Tongue (tissue), 2 donors: ENCODE results near the gene ITLN1. TPM values are rescaled to one million over a fixed set of nuclear protein-coding genes. Genes with fewer than 3 reads are reported as not detected.
A peak's percentile ranks its signal among the peaks of the same experiment; 100 is the strongest.
"Not testable (repeated sequence)": the region's sequence is repeated elsewhere in the genome, so short reads cannot be mapped to it uniquely, and the experiment has no call there.

Experiments used
- DNase-seq: peaks from one replicate; pipeline ENCODE4 v3.0.0-alpha.2; 2015
- total RNA-seq: library from RNA; depleted of rRNA; stranded (reverse); fragments of >200 nt; gene quantifications from one replicate; pipeline ENCODE4 v1.2.3, GENCODE V29; 2014

Gene ITLN1
- total RNA-seq, 1 donor from 2014 or later = 0.62 TPM

DNA sequence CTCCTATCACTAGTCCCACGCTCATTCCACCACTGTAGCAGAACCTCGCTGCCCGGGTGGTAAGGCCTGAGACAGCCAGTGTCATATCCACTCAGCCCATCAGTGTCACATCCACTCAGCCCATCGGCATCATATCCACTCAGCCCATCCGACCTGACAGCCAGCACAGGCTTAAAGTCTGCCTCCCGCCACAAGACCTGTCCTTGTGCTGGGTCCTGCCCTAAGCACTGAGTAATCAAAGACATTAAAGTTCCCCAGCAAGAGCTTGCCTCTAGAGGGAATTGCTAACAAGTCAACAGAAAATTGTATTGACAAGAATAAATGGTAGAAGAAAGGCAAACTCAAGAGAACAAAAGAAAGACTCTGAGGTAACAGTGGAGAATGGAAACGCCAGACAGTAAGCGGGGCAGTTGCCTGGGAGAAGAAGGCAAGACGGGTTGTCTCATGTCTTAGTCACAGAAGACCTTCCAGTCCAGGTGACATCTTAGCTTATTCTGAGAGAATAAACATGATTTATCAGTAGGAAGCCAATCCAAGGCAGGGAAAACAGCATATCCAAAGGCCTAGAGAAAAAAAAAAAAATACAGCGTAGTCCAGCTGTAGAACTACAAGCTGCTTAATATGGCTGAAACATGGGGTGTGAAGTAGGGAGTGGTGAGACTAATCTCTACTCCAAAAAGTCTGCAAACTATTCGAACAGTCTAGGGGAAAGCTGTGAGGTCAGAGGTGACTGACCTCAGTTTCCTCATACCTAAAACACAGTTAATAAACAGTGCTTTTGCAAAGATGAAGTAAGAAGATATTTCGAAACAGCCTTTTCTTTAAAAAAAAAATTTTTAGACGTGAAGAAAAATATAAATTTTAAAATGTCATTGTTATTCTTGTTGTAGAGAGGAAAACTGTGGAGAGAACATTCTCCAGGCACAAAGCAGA, 1.1 kb downstream of the ITLN1 start:
- DNase-seq = no peak

DNA sequence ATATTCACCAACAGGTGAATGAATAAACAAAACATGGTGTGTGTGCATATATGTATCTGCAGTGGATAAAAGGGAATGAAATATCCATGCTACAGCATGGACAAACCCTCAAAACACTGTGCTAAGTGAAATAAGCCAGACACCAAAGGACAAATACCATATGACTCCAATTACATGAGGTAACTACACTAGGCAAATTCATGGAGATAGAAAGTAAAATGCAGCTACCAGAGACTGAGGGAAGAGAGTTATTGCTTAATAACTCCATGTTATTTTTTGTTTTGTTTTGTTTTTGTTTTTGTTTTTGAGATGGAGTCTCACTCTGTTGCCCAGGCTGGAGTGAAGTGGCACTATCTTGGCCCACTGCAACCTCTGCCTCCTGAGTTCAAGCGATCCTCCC, 2.4 kb downstream of the ITLN1 start:
- peak; percentile 11 for DNase-seq

DNA sequence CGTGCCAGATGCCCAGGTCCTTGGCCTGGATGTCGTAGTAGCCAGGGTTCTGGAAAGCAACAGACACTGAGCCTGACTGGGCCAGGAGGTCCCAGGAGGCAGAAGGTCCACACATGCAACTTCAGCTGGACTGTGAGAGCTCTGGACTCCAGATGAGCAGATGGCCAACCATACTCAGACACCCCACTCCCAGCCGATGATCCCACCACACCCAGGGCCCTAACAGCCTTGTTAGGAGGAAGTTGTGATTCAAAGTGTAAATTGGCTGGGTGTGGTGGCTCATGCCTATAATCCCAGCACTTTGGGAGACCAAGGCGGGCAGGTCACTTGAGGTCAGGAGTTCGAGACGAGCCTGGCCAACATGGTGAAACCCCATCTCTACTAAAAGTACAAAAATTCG, 3.7 kb downstream of the ITLN1 start:
- not testable (repeated sequence) for DNase-seq

DNA sequence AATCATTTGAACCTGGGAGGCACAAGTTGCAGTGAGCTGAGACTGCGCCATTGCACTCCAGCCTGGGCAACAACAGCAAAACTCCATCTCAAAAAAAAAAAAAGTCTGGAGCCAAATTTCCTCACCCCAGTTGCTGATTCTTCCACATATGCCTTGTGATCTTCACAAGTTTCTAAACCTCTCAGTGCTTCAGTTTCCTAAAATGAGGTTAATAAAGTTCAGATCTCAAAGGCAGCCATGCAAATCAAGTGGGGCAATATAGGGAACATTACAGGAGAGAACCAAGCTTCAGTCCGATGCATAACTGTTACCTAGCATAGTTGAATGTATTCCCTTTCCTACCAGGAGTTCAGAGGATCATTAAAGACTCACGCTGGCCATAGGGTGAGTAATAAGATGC, 4.8 kb downstream of the ITLN1 start:
- DNase-seq = no peak

DNA sequence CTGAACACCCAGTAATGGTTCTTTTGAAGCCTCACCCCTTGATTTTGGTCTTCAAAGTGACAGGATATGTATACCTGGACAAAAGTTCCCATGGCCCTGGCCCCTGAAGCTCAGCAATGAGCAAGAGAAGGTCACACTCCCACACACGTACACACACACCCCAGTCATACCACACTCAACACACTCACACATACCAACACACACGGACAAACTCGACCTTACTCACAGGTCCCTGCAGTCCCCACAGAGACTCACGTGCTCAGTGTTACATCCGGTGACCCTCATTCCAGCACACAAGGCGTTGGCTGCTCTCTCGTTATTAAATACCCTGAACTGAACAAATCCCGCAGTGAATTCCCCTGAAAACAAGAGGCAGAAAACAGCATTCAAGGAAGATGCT, 5.9 kb downstream of the ITLN1 start:
- no peak for DNase-seq

DNA sequence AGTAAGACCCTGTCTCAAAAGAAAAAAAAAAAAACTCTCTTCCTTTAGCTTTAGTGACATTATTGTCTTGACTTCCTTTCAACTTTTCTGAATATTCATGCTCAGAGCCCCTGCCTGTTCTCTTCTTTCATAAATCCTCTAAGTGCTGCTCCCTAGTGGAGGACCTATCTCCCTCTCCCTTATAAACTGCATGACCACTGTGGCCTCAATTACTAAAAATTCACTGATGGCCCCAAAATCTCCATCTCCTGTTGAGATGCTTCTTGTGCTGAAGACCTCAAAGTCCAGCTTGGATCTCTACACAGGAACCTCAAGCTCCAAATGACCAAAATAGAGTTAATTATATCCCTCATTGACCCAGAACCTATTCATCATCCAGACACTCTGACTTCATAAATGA, 7.8 kb downstream of the ITLN1 start:
- no peak for DNase-seq

DNA sequence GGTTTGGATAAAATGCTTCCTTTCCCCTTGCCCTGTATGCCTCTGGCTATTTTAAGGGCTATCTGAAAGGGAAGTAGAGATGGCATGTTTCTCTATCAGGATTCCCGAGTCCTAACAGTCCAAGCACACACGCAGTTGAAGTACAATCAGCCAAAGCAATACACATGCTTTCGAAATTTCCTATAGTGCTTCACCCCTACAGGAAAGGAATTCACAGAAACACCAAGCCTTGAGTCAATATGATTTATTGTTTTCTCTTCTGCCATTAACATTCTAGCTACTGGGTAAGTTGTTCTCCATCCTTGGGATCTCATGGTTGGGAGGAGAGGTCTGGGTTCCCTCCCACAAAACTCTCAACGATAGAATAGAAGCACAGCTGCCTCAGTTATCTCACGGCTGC, 8.7 kb downstream of the ITLN1 start:
- DNase-seq = no peak

DNA sequence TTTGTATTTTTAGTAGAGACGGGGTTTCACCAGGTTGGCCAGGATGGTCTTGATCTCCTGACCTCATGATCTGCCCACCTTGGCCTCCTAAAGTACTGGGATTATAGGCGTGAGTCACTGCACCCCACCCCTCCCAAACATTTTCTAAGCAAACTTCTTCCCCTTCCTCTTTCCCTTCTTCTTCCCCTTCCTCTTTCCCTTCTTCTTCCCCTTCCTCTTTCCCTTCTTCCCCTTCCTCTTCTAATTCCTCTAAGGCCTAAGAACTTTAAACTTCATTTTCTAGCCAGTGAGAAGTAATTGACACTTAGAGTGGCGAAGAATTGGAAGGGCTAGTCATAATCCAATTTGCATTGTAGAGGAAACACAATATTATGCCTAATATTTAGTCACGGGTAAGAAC, 9.4 kb downstream of the ITLN1 start:
- DNase-seq = not testable (repeated sequence)

DNA sequence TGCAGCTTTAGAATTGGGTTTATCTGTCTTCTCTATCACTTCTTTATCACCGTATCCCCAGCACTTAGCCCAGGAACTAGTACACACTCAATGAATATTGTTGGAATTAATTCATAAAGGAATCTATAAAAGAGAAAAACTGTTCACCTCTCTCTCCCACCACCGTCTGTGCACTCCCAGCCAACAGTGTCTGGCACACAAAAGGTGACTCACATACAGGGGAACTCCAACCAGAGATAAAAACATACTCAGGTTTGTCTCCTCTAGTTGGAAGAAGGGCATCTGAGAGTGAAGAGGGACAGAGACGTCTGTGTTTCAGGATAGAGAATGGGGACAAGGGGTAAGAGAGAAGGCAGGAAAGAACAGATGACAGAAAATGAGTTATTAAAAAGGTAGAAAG, 10.0 kb downstream of the ITLN1 start:
- DNase-seq = no peak

DNA sequence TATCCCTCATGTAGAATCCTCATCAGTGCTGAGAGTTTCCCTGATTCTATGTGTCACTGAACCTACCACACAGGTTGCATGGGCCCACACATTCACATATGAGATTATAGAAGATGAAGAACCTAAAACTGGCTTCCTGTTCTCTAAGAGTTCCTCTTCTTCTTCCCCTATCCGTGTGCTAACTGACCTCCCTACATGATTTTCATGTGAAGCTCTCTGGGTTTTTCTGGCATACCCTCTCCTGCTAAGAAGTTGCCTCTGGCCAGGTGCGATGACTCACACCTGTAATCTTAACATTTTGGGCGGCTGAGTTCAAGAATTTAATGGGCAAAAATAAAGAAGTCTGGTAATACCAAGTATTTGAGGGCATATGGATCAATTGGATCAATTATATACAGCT, 16.8 kb downstream of the ITLN1 start:
- no peak for DNase-seq

DNA sequence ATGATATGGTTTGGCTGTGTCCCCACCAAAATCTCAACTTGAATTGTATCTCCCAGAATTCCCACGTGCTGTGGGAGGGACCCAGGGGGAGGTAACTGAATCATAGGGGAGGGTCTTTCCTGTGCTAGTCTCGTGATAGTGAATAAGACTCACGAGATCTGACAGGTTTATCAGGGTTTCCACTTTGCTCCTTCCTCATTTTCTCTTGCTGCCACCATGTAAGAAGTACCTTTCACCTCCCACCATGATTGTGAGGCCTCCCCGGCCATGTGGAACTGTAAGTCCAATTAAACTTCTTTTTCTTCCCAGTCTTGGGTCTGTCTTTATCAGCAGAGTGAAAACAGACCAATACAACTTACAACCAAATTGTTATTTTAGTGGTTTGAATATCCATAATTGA, 17.3 kb downstream of the ITLN1 start:
- not testable (repeated sequence) for DNase-seq

DNA sequence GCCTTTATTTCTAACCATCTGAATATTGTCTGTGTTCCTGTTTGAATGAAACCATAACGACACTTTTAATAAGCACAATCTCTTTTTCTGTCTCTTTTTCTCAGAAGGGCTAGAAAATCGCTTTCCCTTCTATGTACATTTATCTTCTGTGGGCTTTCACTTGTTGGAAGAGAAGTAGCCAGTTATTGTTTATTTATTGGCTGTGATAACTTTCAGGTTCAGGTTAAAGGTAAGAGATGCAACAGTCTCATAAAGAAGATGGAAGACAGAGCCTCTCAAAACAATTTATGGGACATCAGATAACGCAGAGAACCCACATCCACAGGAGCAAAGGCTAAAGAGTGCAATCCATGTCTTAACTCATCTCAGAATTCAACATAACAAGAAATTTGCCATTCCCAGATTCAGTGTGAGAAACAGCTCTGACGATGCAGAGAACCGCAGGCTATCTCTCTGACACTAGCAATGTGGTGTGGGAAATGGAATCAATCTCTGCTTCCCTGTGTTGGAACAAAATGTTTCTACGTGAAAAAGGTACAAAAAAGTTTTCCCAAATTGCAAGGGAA, 18.2 kb downstream of the ITLN1 start:
- DNase-seq = no peak

DNA sequence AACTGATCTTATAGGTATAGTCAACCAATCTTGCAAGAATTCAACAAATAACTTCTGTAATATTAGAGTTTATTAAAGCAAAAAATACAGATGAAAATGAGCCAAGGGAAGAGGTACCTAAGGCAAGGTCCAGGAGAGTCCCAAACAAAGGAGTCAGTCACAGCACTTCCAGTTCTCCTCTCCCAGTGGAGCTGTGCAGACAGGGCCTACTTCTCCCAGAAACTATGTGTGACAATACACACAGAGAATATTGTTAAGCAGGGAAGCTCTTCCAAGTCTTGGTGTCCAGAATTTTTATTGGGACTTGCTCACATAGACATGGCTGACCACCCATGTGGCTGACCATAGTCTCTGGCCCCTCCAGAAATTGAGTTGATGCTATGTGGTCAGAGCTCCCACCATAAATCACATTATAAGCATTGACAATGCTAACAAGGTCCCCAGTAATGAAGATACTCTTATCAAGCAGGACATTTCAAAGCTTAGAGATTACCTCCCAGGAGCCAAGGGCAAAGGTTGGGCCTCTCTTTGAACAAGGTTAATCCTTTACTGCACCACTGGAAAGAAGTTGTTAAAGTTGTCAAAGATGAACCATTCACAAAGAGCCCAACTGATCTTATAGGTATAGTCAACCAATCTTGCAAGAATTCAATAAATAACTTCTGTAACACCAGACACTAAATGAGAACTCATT, 18.8 kb downstream of the ITLN1 start:
- DNase-seq = no peak

DNA sequence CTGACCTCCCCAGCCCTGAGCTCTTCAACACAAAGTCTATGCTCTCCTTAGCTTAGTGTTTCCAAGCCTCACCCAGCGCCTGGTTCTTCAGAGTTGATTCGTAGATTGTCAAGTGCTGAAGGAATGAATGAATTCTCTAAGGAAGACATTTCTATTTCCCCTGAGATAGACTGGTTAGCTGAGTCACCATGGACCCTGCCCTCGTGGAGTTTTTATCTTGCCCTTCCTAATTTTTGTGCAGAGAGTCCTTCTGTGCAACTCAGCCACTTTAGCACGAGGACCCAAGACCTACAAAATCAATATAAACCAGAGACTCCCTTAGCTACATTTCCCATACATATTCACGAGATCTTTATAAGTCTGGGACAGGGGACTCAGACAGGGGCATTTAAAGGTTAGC, 19.6 kb downstream of the ITLN1 start:
- no peak for DNase-seq

DNA sequence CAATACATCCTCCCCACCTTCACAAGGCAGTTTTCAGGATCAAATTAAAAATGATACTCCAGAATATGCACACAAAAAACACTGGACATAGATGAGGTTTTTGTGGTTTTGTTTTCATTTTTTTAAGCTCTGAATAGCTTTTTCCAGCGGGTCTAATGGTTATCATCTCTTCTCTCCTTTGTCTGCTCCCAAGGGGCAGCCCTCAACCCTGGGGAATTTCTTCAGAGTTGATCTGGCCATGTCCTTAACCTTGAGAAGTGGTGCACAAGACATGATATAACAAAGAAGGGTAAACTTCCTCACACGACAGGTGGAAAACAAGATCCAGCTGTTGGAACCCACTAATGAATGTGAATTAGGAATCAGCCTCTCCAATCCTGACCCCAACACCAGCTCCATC, 20.8 kb downstream of the ITLN1 start:
- DNase-seq = no peak

DNA sequence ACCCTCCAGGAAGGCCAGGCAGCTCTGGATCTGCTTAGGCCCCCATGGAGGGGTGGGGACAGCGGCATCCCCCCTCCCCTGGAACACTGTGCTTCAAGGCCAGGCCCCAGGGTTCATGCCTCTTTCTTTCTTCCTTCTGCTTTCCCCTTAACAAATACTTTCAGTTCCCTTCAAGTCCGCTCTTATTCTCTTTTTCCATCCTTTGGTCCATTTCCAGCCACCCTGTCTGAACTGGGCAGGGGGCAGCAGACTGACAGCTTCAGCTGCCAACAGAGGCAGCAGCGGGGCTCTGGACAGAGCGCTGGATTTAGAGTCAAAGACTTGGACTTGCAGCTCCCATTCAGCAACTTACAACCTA, 21.2 kb downstream of the ITLN1 start:
- DNase-seq = peak; percentile 6

DNA sequence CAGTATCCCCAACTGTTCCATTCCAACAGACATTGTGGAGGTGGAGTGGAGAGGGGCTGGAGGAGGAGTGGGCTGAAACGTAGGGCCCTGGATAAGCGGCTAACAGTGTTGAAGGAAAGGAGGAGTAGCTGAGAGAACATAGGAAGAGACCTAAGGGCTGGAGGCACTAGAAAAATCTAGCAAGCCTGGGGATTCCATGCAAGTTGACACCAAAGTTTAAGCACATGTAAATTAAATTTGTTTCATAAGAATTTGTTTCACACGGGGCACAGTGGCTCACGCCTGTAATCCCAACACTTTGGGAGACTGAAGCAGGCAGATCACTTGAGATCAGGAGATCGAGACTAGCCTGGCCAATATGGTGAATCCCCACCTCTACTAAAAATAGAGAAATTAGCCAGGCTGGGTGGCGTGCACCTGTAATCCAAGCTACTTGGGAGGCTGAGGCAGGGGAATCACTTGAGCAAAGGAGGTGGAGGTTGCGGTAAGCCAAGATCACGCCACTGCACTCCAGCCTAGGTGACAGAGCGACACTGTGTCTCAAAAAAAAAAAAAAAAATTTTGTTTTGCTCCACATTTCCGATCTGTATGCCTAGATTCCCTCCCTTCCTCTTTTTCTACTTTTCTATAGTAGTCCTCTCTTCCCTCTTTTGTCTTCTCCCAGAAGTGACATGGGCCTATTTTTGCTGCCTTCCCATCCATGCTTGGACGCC, 21.8 kb downstream of the ITLN1 start:
- DNase-seq = no peak

DNA sequence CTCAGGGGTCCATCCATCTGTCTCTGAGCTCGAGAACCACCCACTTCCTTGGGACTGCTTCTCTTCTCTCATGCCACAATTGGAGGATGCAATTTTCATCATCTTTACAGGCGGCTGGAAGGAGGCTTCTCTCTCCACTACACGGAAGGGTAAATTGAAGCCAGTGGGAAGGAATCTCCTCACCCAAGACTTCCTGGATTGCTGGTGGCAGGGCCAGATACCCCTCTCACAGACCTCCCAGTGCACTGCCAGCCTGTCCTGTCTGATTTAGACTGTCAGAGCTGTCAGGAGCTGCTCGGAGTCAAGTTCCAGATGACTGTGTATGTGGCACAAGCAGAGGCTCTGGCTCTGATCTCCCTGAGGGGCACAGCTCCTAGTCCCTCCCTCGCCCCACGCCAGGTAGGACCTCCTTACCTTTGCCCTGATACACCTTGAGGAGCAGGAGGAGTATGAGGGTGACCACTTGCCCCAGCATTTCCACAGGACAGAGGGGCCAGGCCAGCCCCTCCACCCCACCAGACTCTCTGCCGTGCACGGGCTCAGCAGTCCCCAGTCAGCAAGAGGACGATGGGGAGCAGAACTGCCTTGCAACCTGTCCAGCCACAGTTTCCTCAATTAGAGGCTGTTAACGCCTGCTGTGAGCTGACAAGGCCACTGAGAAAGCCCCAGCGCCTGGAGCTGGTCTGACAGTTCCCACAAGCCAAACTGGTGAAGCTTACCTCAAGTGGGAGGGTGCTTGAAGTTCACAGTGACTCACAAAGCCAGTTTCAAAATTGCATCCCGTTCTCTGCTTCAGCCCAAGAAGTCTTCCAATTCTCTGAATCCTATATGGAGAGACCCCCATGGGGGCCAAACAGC, 22.5 kb downstream of the ITLN1 start, which contains the start of gene CD244:
Gene CD244 (minus strand): TSS at position 685 of the 858 bp plus-strand sequence. CDS start 210 bp downstream, at position 475.
- DNase-seq = no peak

DNA sequence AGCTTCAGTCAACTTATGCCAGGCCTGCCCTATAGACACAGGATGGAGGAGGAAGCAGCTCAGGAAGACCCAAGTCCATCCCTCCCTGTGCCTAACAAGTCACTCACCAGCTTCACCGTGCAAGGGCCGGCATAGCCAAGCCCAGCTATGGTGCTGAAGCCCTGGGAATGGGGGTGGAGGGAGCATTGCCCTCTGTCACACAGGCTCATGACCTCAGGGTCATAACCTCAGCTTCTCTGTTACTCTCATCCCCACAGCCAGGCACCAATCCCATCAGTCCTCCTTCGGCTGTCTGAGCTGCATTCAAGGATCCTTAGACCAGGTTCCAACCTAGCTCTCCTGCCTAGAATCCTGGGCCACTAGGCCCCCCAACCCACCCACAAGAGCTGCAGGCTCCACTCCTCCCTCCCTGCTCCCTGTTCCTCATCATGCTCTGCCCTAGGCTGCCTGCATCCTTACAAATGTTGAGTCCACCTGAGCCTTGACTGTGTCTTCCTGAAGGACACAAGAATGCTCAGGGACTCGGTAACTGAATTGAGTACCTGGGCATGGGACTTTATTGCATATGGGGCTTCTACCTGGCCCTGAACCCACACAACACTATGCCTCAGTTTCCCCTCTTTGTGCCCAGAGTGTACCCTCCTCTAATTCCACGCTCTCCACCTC, 24.0 kb downstream of the ITLN1 start:
- DNase-seq = no peak

DNA sequence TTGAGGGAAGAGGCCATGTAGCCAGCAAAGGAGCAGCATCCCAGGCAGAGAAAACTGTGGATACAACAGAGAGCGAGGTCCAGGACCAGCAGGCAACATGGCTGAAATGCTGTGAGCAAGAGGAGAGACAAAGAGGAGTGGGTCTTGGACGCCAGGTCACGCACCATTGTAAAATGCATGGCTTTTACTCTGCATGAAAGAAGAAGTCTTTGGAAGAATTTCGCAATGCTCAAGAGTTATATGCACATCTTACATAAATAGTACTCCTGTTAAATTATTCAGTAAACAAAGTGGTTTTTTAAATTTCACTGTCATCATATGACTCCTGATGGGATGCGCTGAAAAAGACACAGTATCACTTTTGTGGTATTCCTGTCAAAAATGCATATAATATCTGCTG, 25.8 kb downstream of the ITLN1 start:
- DNase-seq = no peak

DNA sequence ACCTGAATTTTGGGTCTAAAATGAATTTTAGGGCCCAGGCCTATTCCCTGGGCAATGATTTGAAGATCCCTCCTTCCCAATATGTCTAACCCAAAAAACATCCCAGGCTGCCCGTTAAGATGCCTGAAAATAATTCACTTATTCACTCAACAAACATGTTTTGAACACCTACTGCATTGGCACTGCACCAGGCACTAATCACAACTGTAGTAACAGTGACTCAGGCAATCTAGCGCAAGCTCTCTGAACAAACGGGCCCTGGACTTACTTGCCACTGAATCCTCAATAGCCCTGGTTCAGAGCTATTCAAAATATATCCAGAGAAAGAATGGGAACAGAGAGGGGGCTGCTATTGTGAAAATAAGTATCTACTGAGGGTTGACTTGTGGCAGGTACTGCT, 26.5 kb downstream of the ITLN1 start:
- DNase-seq = no peak
